ENCODE results near the gene PRSS27.

GRCh38 chr16:2738615-2739014, 18.6 kb upstream of the PRSS27 start:
- TF ChIP-seq CTCF (IDR thresholded peaks at IDR 0.05; ENCODE audit: extremely low read depth in 1 of 2, insufficient read depth in 1 of 2, low read depth in 1 of 2, low read length in 2 of 2) (no peak), POLR2A (IDR thresholded peaks at IDR 0.05; ENCODE audit: low read depth, low read length) (no peak), EZH2 (IDR thresholded peaks at IDR 0.05; ENCODE audit: borderline replicate concordance, low read depth, low read length, severe bottlenecking) (no peak), POLR2AphosphoS5 (IDR thresholded peaks at IDR 0.05; ENCODE audit: insufficient read depth, low read depth, low read length) (no peak)

Data from endothelial cell of umbilical vein (primary cell).